Measurements from ENCODE around the gene BRIX1.
"Not testable (repeated sequence)": the region's sequence is repeated elsewhere in the genome, so short reads cannot be mapped to it uniquely, and the experiment has no call there.

Gene BRIX1

GRCh38 chr5:34971655-34972054 lies 56.1 kb downstream of the BRIX1 start:
- DNase-seq, result not testable (repeated sequence)

Measured in left hindlimb (tissue), 1 donor.